ENCODE data around the gene AFF1.

Gene AFF1

GRCh38 chr4:87185146-87185870 is 250.5 kb downstream of the AFF1 start:
- CTCF ChIA-PET, result interaction anchor here (0.9 kb wide), 1 partner anchor 35 kb away, joined by 3 read pairs; no protein-coding TSS in a partner anchor
- POLR2A ChIA-PET, result no interaction called here
- TF ChIP-seq CTCF (IDR thresholded peaks at IDR 0.05; ENCODE audit: insufficient read depth, low read length, missing control alignments), result no peak

GRCh38 chr4:87188048-87188447 is 253.2 kb downstream of the AFF1 start:
- POLR2A ChIA-PET, result no interaction called here
- no peak overlapping the region for H3K4me3 ChIP-seq (ENCODE audit: low read depth, low read length)
- CTCF ChIA-PET, result interaction anchor here (1.5 to 3.0 kb wide), 3 partner anchors 31 to 47 kb away, joined by 3 to 9 read pairs (median 7); no protein-coding TSS in a partner anchor
- TF ChIP-seq CTCF (IDR thresholded peaks at IDR 0.05; ENCODE audit: insufficient read depth, low read length, missing control alignments), result no peak
- peak; percentile 16 for DNase-seq (ENCODE audit: low read depth, low spot score)

More at GRCh38 chr4:87185146-87185870, 250.5 kb downstream of the AFF1 start:
- no peak for DNase-seq (ENCODE audit: low read depth, low spot score)
- no peak overlapping the region for H3K4me3 ChIP-seq (ENCODE audit: low read depth, low read length)

GRCh38 chr4:87188932-87189331 is 254.1 kb downstream of the AFF1 start:
- POLR2A ChIA-PET, result no interaction called here
- CTCF ChIA-PET, result interaction anchor here (1.5 to 3.0 kb wide), 2 partner anchors 31 to 38 kb away, joined by 3 to 9 read pairs; no protein-coding TSS in a partner anchor

More at GRCh38 chr4:87188932-87189331, 254.1 kb downstream of the AFF1 start:
- no peak for TF ChIP-seq CTCF (IDR thresholded peaks at IDR 0.05; ENCODE audit: insufficient read depth, low read length, missing control alignments)
- DNase-seq (ENCODE audit: low read depth, low spot score), result no peak
- no peak overlapping the region for H3K4me3 ChIP-seq (ENCODE audit: low read depth, low read length)
